GM19324 (cell line): ENCODE data around the gene HCN2.

Experiments used
- ATAC-seq: cut with Tn5 transposase; IDR thresholded peaks from one replicate; pipeline ENCODE4 v1.9.1; 2021; ENCODE audit warnings: mild to moderate bottlenecking, moderate library complexity; ENCODE audit not compliant: unreplicated experiment, low FRiP score

HCN2 gene

DNA sequence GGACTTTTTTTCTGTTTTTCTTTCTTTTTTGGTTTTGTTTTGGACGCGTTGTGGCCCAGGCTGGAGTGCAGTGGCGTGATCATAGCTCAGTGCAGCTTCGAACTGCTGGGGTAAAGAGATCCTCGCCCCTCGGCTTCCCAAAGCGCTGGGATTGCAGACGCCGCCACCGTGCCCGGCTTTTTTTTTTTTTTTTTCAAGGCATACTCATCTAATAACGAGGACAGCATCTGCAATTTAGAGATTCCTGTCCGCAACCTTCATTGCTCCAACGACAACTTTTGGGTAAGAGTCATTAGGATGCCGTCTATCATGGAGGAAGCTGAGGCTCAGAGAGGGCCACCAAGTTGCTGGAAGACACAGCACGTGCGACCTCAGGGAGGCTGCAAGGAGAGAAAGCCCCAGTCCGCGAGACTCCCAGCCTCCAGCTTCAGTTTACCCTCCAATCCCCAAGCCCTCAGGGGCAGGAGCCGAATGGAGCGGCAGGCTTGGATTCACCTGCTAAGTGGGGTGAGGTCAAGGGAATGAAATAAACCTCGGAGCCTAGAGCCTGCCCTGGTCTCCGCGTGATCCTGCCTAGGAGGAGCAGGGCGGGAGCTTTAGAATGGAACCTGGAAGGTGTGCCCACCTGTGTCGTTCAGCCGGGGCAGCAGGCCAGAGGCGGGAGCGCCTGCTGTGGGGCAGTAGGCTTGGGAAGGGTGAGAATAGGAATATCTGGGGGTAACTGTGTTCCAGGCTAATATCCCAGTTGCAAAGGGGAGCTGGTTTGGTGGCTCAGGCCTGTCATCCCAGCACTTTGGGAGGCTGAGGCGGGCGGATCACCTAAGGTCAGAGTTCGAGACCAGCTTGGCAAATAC is 44.3 kb downstream of the HCN2 start:
- ATAC-seq = no peak

- ATAC-seq = no peak
Observed at GRCh38 chr19:634975-635652, 45.4 kb downstream of the HCN2 start.

DNA sequence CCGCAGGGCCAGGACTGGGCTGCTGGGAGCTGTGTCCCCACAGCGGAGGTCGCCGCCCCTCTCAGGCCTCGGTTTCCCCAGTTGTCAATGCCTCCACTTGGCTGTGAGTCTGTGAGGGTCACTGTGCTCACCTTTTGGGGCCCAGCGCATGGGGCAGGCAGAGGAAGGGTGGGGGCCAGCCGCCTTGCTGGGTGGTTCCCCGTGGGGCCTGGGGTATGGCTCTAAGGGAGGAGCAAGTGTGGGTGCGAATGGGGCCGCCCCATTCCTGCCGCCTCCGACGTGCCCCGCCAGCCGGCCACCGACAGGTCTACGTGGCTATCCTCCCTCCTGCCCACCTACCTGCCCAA is 49.2 kb downstream of the HCN2 start:
- no peak for ATAC-seq

GRCh38 chr19:639253-640160 is 49.8 kb downstream of the HCN2 start, which contains the start of gene FGF22:
TSS of gene FGF22 (plus strand) at chr19:639879. CDS start at chr19:639926, 47 bp downstream.
- no peak for ATAC-seq

DNA sequence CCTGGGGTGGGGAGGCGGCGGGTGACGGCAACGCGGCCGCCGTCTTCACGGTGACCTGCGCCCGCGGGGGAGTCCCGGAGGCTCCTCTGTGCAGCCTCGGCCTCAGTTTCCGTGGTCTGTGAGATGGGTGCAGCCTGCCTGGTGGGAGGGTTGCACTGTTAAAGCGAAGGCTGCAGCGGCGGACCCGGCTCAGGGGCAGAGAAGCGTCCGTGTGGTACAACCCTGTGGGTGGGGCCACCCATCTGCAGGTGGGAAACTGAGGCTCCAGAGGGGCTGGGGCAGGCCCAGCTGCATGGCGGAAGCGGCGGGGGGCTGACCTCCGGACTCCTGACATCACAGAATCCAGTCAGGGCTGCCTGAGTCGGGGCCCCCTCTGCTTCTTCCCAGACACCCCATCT is 50.5 kb downstream of the HCN2 start:
- no peak for ATAC-seq

- ATAC-seq = no peak
Observed at GRCh38 chr19:640606-641189, 51.0 kb downstream of the HCN2 start.

DNA sequence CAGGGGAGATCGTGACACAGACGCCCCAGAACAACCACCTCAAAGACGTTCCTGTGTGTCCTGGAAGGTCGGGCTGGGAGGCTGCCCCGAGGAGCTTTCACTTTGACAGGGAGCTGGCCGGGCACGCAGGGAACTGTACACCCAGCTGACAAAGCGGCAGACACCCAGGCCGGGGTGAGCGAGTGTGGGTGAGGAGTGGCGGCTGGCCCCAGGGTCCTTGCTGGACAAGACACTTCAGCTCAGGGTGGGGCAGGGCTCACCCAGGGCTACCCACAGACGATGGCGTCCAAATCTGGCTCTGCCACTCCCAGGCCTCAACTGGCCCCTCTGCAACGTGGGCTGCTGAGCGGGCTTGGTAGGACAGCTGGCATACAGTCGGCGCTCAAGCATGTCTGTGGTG is 52.0 kb downstream of the HCN2 start:
- ATAC-seq = no peak

DNA sequence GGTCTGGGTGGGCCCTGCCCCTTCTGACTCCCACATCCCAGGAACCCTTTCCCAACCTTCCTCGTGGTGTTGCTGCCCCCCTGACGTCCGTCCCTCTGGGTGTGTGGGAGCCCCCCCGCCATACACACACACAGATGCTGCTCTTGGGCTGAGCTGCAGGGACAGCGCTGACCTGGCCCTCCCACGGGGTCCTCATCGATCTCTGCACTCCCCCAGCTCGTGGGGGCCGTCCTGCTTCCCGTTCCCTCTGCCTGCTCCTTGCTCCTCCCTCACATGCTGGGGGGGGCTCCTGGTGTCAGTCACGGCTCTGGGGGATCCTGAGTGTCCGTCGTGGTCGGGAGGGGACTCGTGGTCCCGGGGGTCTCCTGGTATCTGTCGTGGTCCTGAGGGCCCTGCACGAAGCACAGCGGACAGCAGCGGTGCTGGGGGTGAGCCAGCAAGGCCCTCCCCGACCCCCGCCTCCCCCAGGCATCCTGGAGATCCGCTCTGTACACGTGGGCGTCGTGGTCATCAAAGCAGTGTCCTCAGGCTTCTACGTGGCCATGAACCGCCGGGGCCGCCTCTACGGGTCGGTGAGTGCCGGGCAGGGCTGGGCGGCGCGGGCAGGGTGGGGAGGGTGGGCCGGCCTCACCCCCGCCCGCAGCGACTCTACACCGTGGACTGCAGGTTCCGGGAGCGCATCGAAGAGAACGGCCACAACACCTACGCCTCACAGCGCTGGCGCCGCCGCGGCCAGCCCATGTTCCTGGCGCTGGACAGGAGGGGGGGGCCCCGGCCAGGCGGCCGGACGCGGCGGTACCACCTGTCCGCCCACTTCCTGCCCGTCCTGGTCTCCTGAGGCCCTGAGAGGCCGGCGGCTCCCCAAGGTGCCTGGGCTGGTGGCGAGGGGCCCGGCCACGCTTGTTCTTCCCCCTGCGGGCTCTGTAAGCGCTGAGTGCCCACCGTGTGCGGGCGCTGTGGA is 53.4 kb downstream of the HCN2 start:
- no peak for ATAC-seq

DNA sequence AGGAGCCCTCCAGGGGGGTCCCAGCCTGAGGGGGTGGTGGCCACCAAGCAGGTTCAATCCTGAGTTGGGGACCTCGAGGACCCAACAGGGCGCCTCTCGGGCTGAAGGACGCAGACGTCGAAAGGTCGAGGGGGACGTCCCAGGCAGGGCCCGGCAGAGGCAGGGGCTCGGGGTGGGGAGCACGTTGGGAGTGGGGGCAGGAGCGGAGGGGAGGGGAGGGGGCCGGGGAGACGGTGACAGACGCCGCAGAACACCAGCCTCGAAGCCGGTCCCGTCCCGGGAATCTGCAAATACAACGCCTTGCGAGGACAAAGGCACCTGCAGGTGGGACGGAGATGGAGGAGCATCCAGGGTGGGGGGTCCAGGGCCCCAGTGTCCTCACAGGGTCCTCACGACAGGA is 54.1 kb downstream of the HCN2 start:
- no peak for ATAC-seq

GRCh38 chr19:644363-644762 is 54.7 kb downstream of the HCN2 start:
- ATAC-seq = no peak

GRCh38 chr19:644789-645188 is 55.1 kb downstream of the HCN2 start:
- ATAC-seq = no peak

DNA sequence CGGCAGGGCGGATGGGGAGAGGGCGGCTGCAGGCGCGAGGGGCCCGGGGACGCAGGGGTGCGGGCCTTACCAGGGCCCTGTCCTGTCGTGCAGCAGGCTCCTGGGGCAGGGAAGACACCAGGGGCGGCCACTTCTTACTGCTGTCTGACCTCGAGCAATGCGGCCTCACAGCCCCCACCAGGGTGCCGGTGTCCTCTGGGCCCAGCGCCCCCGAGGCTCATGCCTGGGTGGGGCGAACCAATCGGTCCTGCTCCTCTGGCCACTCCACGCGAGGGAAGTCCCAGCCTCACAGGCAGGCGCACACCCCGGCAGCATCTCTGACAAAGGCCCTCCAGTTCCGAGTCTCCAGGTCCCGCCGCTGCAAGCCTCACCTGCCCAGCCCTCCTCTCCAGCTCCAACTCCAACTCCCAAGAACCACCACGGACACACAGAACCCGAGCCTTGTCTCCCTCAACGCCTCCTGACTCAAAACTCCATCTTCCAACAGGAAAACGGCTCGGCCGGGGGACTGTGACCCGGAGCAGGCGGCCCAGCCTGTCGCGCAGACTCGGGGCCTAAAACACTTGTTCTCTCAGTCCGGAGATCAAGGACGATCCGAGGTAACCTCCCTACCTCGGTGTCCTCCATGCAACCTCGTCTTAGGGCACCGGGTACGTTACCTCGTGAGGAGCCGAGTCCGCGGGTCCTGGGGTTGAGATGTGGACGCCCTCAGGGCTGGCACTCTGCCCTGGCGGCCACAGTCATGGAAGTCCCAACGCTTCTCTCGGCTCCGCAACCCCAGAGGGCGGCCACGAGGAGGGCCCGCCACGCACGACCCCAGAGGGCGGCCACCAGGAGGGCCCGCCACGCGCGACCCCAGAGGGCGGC is 56.5 kb downstream of the HCN2 start:
- no peak for ATAC-seq

- ATAC-seq = no peak
Observed at GRCh38 chr19:646779-647565, 57.3 kb downstream of the HCN2 start.

GRCh38 chr19:647566-648284 is 58.0 kb downstream of the HCN2 start:
- ATAC-seq = no peak

DNA sequence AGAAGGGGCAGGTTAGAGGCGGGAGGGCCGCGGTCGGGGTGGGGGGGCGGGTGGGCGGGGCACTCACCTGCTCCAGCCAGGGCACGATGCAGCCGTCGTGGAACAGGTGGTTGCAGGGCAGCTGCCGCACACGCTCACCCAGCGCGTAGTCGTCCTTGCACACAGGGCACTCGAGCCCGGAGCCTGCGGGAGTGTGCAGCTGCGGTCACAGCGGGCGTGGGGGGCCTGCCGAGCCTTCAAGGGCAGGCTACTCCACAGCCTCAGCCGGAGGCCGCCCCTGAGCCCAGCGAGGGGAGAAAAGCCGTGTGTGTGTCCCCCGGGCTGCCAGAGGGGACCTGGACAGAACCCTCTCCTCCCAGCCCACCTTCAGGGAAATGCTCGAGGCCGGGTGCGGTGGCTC is 58.6 kb downstream of the HCN2 start:
- no peak for ATAC-seq

GRCh38 chr19:648904-649801 is 59.5 kb downstream of the HCN2 start:
- no peak for ATAC-seq
